Parathyroid adenoma (tissue), 2 donors: Measurements from ENCODE around the gene RNF187.

Experiments
- H2AFZ ChIP-seq: fragments of 300-600 bp; sonication (generic); one replicate; pipeline ENCODE4 v1.7.0; 2017; ENCODE audit warnings: antibody characterized with exemption, mild to moderate bottlenecking
- H3K27ac ChIP-seq: fragments of 300-600 bp; sonication (generic); one replicate; pipeline ENCODE4 v1.7.0; 2017
- H3K27me3 ChIP-seq: fragments of 300-600 bp; sonication (generic); one replicate; pipeline ENCODE4 v1.7.0; 2017; ENCODE audit warnings: low read length; ENCODE audit not compliant: control insufficient read depth, insufficient read depth
- H3K36me3 ChIP-seq: fragments of 300-600 bp; sonication (generic); one replicate; pipeline ENCODE4 v1.7.0; 2017; ENCODE audit warnings: low read length; ENCODE audit not compliant: control insufficient read depth, insufficient read depth
- H3K4me1 ChIP-seq: fragments of 300-600 bp; sonication (generic); one replicate; pipeline ENCODE4 v1.7.0; 2017; ENCODE audit warnings: control low read depth
- H3K4me2 ChIP-seq: fragments of 300-600 bp; sonication (generic); one replicate; pipeline ENCODE4 v1.7.0; 2017; ENCODE audit warnings: low read length
- H3K4me3 ChIP-seq: fragments of 300-600 bp; sonication (generic); one replicate; pipeline ENCODE4 v1.7.0; 2017; ENCODE audit warnings: low read depth, low read length
- H3K79me2 ChIP-seq: fragments of 300-600 bp; sonication (generic); one replicate; pipeline ENCODE4 v1.7.0; 2017; ENCODE audit warnings: control low read depth
- H3K9ac ChIP-seq: fragments of 300-600 bp; sonication (generic); one replicate; pipeline ENCODE4 v1.7.0; 2017; ENCODE audit warnings: mild to moderate bottlenecking
- H3K9me3 ChIP-seq: fragments of 300-600 bp; sonication (generic); one replicate; pipeline ENCODE4 v1.7.0; 2017; ENCODE audit warnings: low read length; ENCODE audit not compliant: control insufficient read depth
- TF ChIP-seq, protein P1 (sequence below): fragments of 300-600 bp; sonication (generic); IDR thresholded peaks from one replicate; pipeline ENCODE4 v1.7.0; 2017; ENCODE audit warnings: antibody characterized with exemption, mild to moderate bottlenecking
- donor health status: primary hyperparathyroidism.

The RNF187 gene

DNA sequence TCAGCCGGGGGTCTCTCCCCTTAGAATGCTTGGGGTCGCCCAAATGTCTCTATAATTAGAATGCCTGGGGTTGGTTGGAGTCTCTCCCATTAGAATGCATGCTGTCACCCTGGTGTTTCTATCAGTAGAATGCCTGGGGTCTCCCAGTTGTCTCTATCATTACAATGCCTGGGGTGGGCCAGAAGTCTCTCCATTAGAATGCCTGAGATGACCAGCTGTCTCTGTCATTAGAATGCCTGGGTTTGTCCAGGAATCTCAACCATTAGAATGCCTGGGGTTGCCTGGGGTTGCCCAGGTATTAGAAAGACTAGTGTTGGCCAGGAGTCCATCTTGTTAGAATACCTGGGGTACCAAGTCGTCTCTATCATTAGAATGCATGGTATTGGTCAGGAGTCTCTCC is 51.6 kb downstream of the RNF187 start:
- Histone ChIP-seq H3K4me1 (no peaks in the 10 kb centered on the region), H3K36me3 (no peaks in the 10 kb centered on the region), H3K27ac (no peak overlapping the region), H2AFZ (no peak overlapping the region), H3K4me2 (no peak overlapping the region), H3K4me3 (no peak overlapping the region), H3K79me2 (no peaks in the 10 kb centered on the region), H3K27me3 (no peaks in the 10 kb centered on the region), H3K9me3 (peaks cover 5% of the 10 kb centered on the region), H3K9ac (no peak overlapping the region)
- TF ChIP-seq, protein P1, sequence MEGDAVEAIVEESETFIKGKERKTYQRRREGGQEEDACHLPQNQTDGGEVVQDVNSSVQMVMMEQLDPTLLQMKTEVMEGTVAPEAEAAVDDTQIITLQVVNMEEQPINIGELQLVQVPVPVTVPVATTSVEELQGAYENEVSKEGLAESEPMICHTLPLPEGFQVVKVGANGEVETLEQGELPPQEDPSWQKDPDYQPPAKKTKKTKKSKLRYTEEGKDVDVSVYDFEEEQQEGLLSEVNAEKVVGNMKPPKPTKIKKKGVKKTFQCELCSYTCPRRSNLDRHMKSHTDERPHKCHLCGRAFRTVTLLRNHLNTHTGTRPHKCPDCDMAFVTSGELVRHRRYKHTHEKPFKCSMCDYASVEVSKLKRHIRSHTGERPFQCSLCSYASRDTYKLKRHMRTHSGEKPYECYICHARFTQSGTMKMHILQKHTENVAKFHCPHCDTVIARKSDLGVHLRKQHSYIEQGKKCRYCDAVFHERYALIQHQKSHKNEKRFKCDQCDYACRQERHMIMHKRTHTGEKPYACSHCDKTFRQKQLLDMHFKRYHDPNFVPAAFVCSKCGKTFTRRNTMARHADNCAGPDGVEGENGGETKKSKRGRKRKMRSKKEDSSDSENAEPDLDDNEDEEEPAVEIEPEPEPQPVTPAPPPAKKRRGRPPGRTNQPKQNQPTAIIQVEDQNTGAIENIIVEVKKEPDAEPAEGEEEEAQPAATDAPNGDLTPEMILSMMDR, result no peak

DNA sequence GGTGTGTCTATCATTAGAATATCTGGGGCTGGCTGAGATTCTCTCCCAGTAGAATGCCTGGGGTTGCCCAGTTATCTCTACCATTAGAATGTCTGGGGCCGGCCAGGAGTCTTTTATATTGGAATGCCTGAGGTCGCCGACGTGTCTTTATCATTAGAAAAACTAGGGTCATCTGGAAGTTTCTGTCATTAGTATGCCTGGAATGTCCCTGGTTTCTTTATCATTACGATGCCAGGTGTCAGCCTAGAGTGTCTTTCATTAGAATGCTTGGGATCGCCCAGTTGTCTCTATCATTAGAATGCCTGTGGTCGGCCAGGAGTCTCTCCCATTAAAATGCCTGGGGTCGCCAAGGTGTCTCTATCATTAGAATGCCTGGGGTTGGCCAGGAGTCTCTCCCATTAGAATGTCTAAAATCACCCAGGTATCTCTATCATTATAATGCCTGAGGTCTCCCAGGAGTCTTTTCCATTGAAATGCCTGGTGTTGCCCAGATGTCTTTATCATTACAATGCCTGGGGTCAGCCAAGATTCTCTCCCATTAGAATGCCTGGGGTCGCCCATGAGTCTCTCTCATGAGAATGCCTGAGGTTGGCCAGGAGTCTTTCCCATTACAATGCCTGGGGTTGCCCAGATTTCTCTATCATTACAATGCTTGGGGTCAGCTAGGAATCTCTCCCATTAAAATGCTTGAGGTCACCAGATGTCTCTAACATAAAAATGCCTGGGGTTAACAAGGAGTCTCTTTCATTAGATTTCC is 53.2 kb downstream of the RNF187 start:
- H3K79me2 ChIP-seq, result no peaks in the 10 kb centered on the region
- no peak overlapping the region for H2AFZ ChIP-seq
- H3K36me3 ChIP-seq, result no peaks in the 10 kb centered on the region
- no peak overlapping the region for H3K9ac ChIP-seq
- peaks cover 5% of the 10 kb centered on the region for H3K9me3 ChIP-seq
- H3K4me1 ChIP-seq, result no peaks in the 10 kb centered on the region
- H3K27me3 ChIP-seq, result no peaks in the 10 kb centered on the region
- TF ChIP-seq, protein P1, result no peak
- H3K4me2 ChIP-seq, result no peak overlapping the region
- H3K4me3 ChIP-seq, result no peak overlapping the region
- no peak overlapping the region for H3K27ac ChIP-seq

DNA sequence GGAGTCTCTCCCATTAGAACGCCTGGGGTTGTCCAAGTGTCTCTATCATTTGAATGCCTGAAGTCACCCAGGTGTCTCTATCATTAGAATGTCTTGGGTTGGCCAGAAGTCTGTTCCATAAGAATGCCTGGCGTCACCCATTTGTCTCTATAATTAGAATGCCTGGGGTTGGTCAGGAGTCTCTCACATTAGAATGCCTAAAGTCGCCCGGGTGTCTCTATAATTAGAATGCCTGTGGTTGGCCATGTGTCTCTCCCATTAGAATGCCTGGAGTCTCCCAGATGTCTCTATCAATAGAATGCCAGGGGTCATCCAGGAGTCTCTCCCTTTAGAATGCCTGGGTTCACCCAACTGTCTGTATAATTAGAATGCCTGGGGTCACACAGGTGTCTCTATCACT is 54.5 kb downstream of the RNF187 start:
- TF ChIP-seq, protein P1, result no peak
- H3K27me3 ChIP-seq, result no peaks in the 10 kb centered on the region

DNA sequence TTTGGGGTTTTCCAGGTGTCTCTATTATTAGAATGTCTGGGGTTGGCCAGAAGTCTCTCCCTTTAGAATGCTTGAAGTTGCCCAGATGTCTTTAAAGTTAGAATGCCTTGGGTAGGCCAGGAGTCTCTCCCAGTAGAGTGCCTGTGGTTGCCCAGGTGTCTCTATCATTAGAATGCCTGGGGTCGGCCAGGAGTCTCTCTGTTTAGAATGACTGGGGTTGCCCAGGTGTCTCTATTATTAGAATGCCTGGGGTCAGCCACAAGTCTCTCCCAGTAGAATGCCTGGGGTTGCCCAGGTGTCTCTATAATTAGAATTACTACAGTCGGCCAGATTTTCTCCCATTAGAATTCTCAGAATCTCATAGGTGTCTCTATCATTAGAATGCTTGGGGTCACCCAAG is 55.2 kb downstream of the RNF187 start:
- no peaks in the 10 kb centered on the region for H3K27me3 ChIP-seq

More for the DNA sequence above, 54.5 kb downstream of the RNF187 start:
- H3K27ac ChIP-seq, result no peak overlapping the region
- no peak overlapping the region for H3K4me3 ChIP-seq
- H2AFZ ChIP-seq, result no peak overlapping the region
- no peaks in the 10 kb centered on the region for H3K79me2 ChIP-seq
- H3K4me1 ChIP-seq, result no peaks in the 10 kb centered on the region
- H3K4me2 ChIP-seq, result no peak overlapping the region
- H3K9ac ChIP-seq, result no peak overlapping the region
- H3K9me3 ChIP-seq, result peaks cover 5% of the 10 kb centered on the region
- no peaks in the 10 kb centered on the region for H3K36me3 ChIP-seq

More for the DNA sequence above, 55.2 kb downstream of the RNF187 start:
- Histone ChIP-seq H3K4me1 (no peaks in the 10 kb centered on the region), H3K27ac (no peak overlapping the region), H3K4me3 (no peak overlapping the region), H3K36me3 (no peaks in the 10 kb centered on the region), H3K4me2 (no peak overlapping the region), H3K79me2 (no peaks in the 10 kb centered on the region), H3K9ac (no peak overlapping the region), H3K9me3 (peaks cover 2% of the 10 kb centered on the region), H2AFZ (no peak overlapping the region)
- TF ChIP-seq, protein P1, result no peak
